ENCODE results near the gene PDGFD. TPM values are rescaled to one million over a fixed set of nuclear protein-coding genes. Genes with fewer than 3 reads are reported as not detected.

PDGFD gene
- total and polyA plus RNA-seq, 4 experiments from 2014 or later: 0.10 TPM; not detected in 3

- H3K4me3 Mint-ChIP-seq: no peak overlapping the region
- no peak overlapping the region for H3K27ac Mint-ChIP-seq
- no peaks in the 10 kb centered on the region for H3K4me1 Mint-ChIP-seq
- DNase-seq: no peak
- Histone ChIP-seq H3K27me3 (ENCODE audit: insufficient read depth, low read length) (no peaks in the 10 kb centered on the region), H3K4me3 (ENCODE audit: low read length in 2 of 2) (no peak overlapping the region), H3K27ac (ENCODE audit: low read depth, low read length) (no peak overlapping the region), H3K9me3 (ENCODE audit: control insufficient read depth in 1 of 2, low read length in 2 of 2) (no peaks in the 10 kb centered on the region), H3K4me1 (ENCODE audit: insufficient read depth, low read length) (no peaks in the 10 kb centered on the region), H3K36me3 (ENCODE audit: insufficient read depth, low read length) (no peaks in the 10 kb centered on the region)
- CTCF ChIA-PET (ENCODE audit: partially characterized antibody): no interaction called here
- H3K27me3 Mint-ChIP-seq: no peaks in the 10 kb centered on the region
- H3K36me3 Mint-ChIP-seq: no peaks in the 10 kb centered on the region
- intact Hi-C loops (cut with micrococcal nuclease): no loop called here
- peaks cover 0 to 4% (median 0%) of the 10 kb centered on the region in 8 donors for H3K9me3 Mint-ChIP-seq
- POLR2A ChIA-PET (ENCODE audit: partially characterized antibody): no interaction called here
These were observed 223.4 kb downstream of the PDGFD start for GRCh38 chr11:103940551-103940950.

- intact Hi-C loops (cut with micrococcal nuclease): no loop called here
- H3K27ac ChIP-seq (ENCODE audit: low read depth, low read length): no peak overlapping the region
- Mint-ChIP-seq H3K9me3 (peaks cover 0 to 4% (median 0%) of the 10 kb centered on the region in 8 donors), H3K27me3 (no peaks in the 10 kb centered on the region), H3K4me1 (no peaks in the 10 kb centered on the region), H3K27ac (no peak overlapping the region), H3K36me3 (no peaks in the 10 kb centered on the region), H3K4me3 (no peak overlapping the region)
- H3K36me3 ChIP-seq (ENCODE audit: insufficient read depth, low read length): no peaks in the 10 kb centered on the region
- ChIA-PET POLR2A (ENCODE audit: partially characterized antibody) (no interaction called here), CTCF (ENCODE audit: partially characterized antibody) (no interaction called here)
- no peaks in the 10 kb centered on the region for H3K27me3 ChIP-seq (ENCODE audit: insufficient read depth, low read length)
- H3K4me1 ChIP-seq (ENCODE audit: insufficient read depth, low read length): no peaks in the 10 kb centered on the region
- no peaks in the 10 kb centered on the region for H3K9me3 ChIP-seq (ENCODE audit: control insufficient read depth in 1 of 2, low read length in 2 of 2)
- H3K4me3 ChIP-seq (ENCODE audit: low read length in 2 of 2): no peak overlapping the region
- no peak for DNase-seq
These were observed 224.3 kb downstream of the PDGFD start for GRCh38 chr11:103939694-103940093.

GRCh38 chr11:103936059-103936458 lies 227.9 kb downstream of the PDGFD start:
- Mint-ChIP-seq H3K9me3 (peaks cover 0 to 4% (median 0%) of the 10 kb centered on the region in 8 donors), H3K27ac (no peak overlapping the region), H3K27me3 (peaks cover 0 to 2% of the 10 kb centered on the region in 2 donors), H3K4me3 (no peak overlapping the region), H3K36me3 (no peaks in the 10 kb centered on the region), H3K4me1 (no peaks in the 10 kb centered on the region)
- CTCF ChIA-PET (ENCODE audit: partially characterized antibody): no interaction called here
- no peak overlapping the region for H3K4me3 ChIP-seq (ENCODE audit: low read length in 2 of 2)
- intact Hi-C loops (cut with micrococcal nuclease): no loop called here
- DNase-seq: no peak
- H3K4me1 ChIP-seq (ENCODE audit: insufficient read depth, low read length): no peaks in the 10 kb centered on the region
- POLR2A ChIA-PET (ENCODE audit: partially characterized antibody): no interaction called here
- H3K36me3 ChIP-seq (ENCODE audit: insufficient read depth, low read length): no peaks in the 10 kb centered on the region
- no peaks in the 10 kb centered on the region for H3K27me3 ChIP-seq (ENCODE audit: insufficient read depth, low read length)
- H3K27ac ChIP-seq (ENCODE audit: low read depth, low read length): no peak overlapping the region
- no peaks in the 10 kb centered on the region for H3K9me3 ChIP-seq (ENCODE audit: control insufficient read depth in 1 of 2, low read length in 2 of 2)

GRCh38 chr11:103935219-103935618 lies 228.7 kb downstream of the PDGFD start:
- no peaks in the 10 kb centered on the region for H3K36me3 ChIP-seq (ENCODE audit: insufficient read depth, low read length)
- intact Hi-C loops (cut with micrococcal nuclease): no loop called here
- H3K4me1 ChIP-seq (ENCODE audit: insufficient read depth, low read length): no peaks in the 10 kb centered on the region
- no peaks in the 10 kb centered on the region for H3K9me3 ChIP-seq (ENCODE audit: control insufficient read depth in 1 of 2, low read length in 2 of 2)
- H3K27me3 ChIP-seq (ENCODE audit: insufficient read depth, low read length): no peaks in the 10 kb centered on the region
- Mint-ChIP-seq H3K36me3 (no peaks in the 10 kb centered on the region), H3K4me1 (no peaks in the 10 kb centered on the region), H3K4me3 (no peak overlapping the region), H3K27me3 (peaks cover 0 to 2% of the 10 kb centered on the region in 2 donors), H3K27ac (no peak overlapping the region), H3K9me3 (peaks cover 0 to 4% (median 0%) of the 10 kb centered on the region in 8 donors)
- DNase-seq: no peak
- ChIA-PET CTCF (ENCODE audit: partially characterized antibody) (no interaction called here), POLR2A (ENCODE audit: partially characterized antibody) (no interaction called here)
- H3K4me3 ChIP-seq (ENCODE audit: low read length in 2 of 2): no peak overlapping the region
- no peak overlapping the region for H3K27ac ChIP-seq (ENCODE audit: low read depth, low read length)

GRCh38 chr11:103929170-103929903 lies 234.6 kb downstream of the PDGFD start:
- Mint-ChIP-seq H3K27ac (no peak overlapping the region), H3K4me3 (no peak overlapping the region), H3K36me3 (no peaks in the 10 kb centered on the region), H3K9me3 (peaks cover 0 to under 1% (median 0%) of the 10 kb centered on the region in 8 donors), H3K4me1 (no peaks in the 10 kb centered on the region), H3K27me3 (peaks cover 0 to 2% of the 10 kb centered on the region in 2 donors)
- H3K4me1 ChIP-seq (ENCODE audit: insufficient read depth, low read length): no peaks in the 10 kb centered on the region
- H3K36me3 ChIP-seq (ENCODE audit: insufficient read depth, low read length): no peaks in the 10 kb centered on the region
- H3K4me3 ChIP-seq (ENCODE audit: low read length in 2 of 2): no peak overlapping the region
- no peaks in the 10 kb centered on the region for H3K9me3 ChIP-seq (ENCODE audit: control insufficient read depth in 1 of 2, low read length in 2 of 2)
- H3K27ac ChIP-seq (ENCODE audit: low read depth, low read length): no peak overlapping the region
- intact Hi-C loops (cut with micrococcal nuclease): no loop called here
- DNase-seq: no peak
- CTCF ChIA-PET (ENCODE audit: partially characterized antibody): no interaction called here
- H3K27me3 ChIP-seq (ENCODE audit: insufficient read depth, low read length): no peaks in the 10 kb centered on the region
- POLR2A ChIA-PET (ENCODE audit: partially characterized antibody): no interaction called here

GRCh38 chr11:103928802-103929161 lies 235.2 kb downstream of the PDGFD start:
- POLR2A ChIA-PET (ENCODE audit: partially characterized antibody): no interaction called here
- Histone ChIP-seq H3K9me3 (ENCODE audit: control insufficient read depth in 1 of 2, low read length in 2 of 2) (no peaks in the 10 kb centered on the region), H3K4me1 (ENCODE audit: insufficient read depth, low read length) (no peaks in the 10 kb centered on the region), H3K36me3 (ENCODE audit: insufficient read depth, low read length) (no peaks in the 10 kb centered on the region), H3K4me3 (ENCODE audit: low read length in 2 of 2) (no peak overlapping the region), H3K27me3 (ENCODE audit: insufficient read depth, low read length) (no peaks in the 10 kb centered on the region), H3K27ac (ENCODE audit: low read depth, low read length) (no peak overlapping the region)
- intact Hi-C loops (cut with micrococcal nuclease): no loop called here
- H3K4me1 Mint-ChIP-seq: no peaks in the 10 kb centered on the region
- CTCF ChIA-PET (ENCODE audit: partially characterized antibody): no interaction called here
- no peaks in the 10 kb centered on the region for H3K9me3 Mint-ChIP-seq
- H3K27me3 Mint-ChIP-seq: peaks cover 0 to 2% of the 10 kb centered on the region in 2 donors
- no peak overlapping the region for H3K4me3 Mint-ChIP-seq
- DNase-seq: no peak
- H3K27ac Mint-ChIP-seq: no peak overlapping the region
- H3K36me3 Mint-ChIP-seq: no peaks in the 10 kb centered on the region

- H3K36me3 ChIP-seq (ENCODE audit: insufficient read depth, low read length): no peaks in the 10 kb centered on the region
- CTCF ChIA-PET (ENCODE audit: partially characterized antibody): no interaction called here
- peaks cover 0 to 2% of the 10 kb centered on the region in 2 donors for H3K27me3 Mint-ChIP-seq
- H3K4me3 ChIP-seq (ENCODE audit: low read length in 2 of 2): no peak overlapping the region
- H3K4me1 Mint-ChIP-seq: no peaks in the 10 kb centered on the region
- no peaks in the 10 kb centered on the region for H3K4me1 ChIP-seq (ENCODE audit: insufficient read depth, low read length)
- H3K27ac ChIP-seq (ENCODE audit: low read depth, low read length): no peak overlapping the region
- H3K27ac Mint-ChIP-seq: no peak overlapping the region
- no peaks in the 10 kb centered on the region for H3K9me3 ChIP-seq (ENCODE audit: control insufficient read depth in 1 of 2, low read length in 2 of 2)
- no peak overlapping the region for H3K4me3 Mint-ChIP-seq
- no peaks in the 10 kb centered on the region for H3K36me3 Mint-ChIP-seq
- H3K9me3 Mint-ChIP-seq: no peaks in the 10 kb centered on the region
- H3K27me3 ChIP-seq (ENCODE audit: insufficient read depth, low read length): no peaks in the 10 kb centered on the region
- POLR2A ChIA-PET (ENCODE audit: partially characterized antibody): no interaction called here
- no peak for DNase-seq
- intact Hi-C loops (cut with micrococcal nuclease): no loop called here
These were observed 235.7 kb downstream of the PDGFD start for GRCh38 chr11:103928040-103928801.

Data from CD4-positive, alpha-beta memory T cell (primary cell).